Measurements from ENCODE around the gene MYL4.

MYL4 gene

GRCh38 chr17:47239619-47239966 is 30.4 kb downstream of the MYL4 start:
- no peak for FAIRE-seq

DNA sequence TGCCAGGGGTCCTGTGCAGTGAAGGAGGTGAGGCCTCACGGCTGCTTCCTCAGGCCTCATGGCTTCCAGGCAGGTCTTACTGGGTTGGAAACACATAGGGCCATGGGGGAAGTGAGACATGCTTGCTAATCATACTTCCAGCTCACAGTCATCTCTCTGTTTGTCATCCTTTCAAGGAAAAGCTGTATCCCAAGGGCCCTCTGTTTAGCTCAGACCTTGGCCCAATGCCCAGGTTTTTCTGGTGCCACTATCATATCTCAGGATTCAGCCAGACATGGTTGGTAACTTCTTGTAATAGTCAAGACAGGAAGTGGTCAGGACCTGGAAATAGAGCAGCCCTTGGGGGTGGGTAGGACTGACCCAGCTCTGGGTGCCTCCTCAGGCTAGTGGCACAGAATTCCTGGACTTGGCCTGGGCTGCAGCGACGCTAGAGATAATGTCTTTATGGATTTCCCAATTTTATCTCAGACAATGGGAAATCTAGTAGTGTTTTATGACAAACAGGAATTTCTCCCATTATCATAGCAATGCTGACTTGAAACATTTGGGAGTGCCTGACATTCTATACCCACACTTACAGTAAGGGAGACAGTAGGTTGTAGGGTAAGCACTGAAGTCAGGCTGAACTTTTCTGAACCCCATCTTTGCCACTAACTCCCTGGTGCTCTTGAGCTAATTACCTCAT is 31.0 kb downstream of the MYL4 start:
- FAIRE-seq (peak; percentile 90), DNase-seq (ENCODE audit: insufficient read length, low spot score) (peak; percentile 99)

More at GRCh38 chr17:47239619-47239966, 30.4 kb downstream of the MYL4 start:
- no peak for DNase-seq (ENCODE audit: insufficient read length, low spot score)

GRCh38 chr17:47240806-47241205 is 31.7 kb downstream of the MYL4 start:
- no peak for FAIRE-seq

GRCh38 chr17:47242648-47243047 is 33.5 kb downstream of the MYL4 start:
- peak; percentile 49 for FAIRE-seq
- no peak for DNase-seq (ENCODE audit: insufficient read length, low spot score)

More at GRCh38 chr17:47240806-47241205, 31.7 kb downstream of the MYL4 start:
- no peak for DNase-seq (ENCODE audit: insufficient read length, low spot score)

DNA sequence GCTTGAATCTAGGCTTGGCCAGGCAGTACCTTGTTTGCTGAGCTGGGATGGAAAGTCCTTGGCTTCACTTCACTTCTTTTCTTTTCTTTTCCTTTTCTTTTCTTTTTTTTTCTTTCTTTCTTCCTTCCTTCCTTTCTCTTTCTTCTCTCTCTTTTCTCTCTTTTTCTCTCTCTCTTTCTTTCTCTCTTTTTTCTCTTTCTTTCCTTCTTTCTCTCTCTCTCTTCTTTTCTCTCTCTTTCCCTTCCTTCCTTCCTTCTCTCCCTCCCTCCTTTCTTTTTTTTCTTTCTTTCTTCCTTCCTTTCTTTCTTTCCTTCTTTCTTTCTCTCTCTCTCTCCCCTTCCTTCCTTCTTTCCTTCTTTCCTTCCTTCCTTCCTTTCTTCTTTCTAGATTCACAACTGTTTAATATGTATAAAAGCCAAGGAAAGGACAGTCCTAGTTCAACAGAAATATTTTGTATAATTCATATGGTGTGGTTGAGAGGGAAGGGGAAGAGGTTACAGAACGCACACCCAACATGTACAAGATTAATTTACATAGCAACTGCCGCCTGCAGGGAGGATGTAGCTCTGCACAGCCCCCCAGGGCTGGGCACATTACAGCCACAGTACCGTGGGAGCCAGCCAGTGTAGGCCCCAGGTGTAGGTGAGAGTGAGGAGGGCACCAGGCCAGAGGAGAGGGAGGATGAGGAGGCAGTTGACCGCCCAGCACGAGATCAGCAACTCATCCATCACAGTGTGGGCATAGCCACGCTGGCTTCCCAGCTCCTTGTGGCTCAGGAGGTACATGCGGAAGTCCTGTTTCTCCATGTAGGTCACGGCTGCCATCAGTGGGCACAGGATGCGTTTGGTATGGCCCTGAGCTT is 34.8 kb downstream of the MYL4 start:
- no peak for DNase-seq (ENCODE audit: insufficient read length, low spot score)
- peak; percentile 28 for FAIRE-seq

- FAIRE-seq = no peak
These were observed 35.5 kb downstream of the MYL4 start for GRCh38 chr17:47244697-47245096.

GRCh38 chr17:47246120-47246519 is 37.0 kb downstream of the MYL4 start:
- no peak for DNase-seq (ENCODE audit: insufficient read length, low spot score)

More at GRCh38 chr17:47244697-47245096, 35.5 kb downstream of the MYL4 start:
- DNase-seq (ENCODE audit: insufficient read length, low spot score) = no peak

GRCh38 chr17:47250855-47251254 is 41.7 kb downstream of the MYL4 start:
- DNase-seq (ENCODE audit: insufficient read length, low spot score) (no peak), FAIRE-seq (no peak)

More at GRCh38 chr17:47246120-47246519, 37.0 kb downstream of the MYL4 start:
- FAIRE-seq = no peak

DNA sequence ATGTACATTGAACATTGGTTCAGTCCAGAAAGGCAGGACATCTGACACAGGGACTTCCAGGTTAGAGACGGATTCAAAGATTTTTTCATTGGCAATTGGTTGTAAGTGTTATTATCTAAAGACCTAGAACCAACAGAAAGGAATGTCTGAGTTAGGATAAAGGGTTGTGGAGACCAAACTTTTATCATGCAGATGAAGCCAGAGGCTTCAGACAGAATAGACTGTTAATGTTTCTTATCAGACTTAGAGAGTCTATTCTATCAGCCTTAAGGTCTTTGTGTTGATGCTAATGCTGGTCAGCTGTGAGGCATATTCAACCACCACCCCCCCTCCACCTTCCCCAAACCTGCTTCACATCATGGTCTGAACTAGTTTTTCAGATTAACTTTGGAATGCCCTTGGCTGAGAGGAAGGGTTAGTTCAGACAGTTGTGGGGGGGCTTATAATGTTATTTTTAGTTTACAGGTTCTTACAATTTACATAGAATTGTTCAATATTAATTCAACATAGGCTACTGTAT is 42.3 kb downstream of the MYL4 start:
- no peak for DNase-seq (ENCODE audit: insufficient read length, low spot score)
- FAIRE-seq = peak; percentile 60

DNA sequence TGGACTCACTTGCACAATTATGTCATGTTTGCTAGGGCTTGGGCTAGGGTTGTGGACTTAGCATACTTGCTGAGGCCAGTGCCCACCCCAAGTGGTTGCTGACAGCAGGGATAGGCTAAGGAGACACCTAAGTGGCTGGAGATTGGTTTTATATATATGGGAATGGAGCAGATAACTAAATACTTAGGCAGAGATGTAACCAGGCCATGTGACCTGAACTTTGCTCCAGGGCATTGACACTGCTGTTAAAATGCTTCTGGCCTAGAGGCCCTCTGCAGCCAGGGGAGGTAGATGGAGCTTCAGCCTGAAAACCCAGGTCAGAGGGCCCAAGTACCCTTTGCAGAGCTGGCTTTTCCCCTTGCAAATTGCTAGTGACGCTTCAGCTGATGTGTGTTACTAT is 43.1 kb downstream of the MYL4 start:
- FAIRE-seq (peak; percentile 69), DNase-seq (ENCODE audit: insufficient read length, low spot score) (no peak)

DNA sequence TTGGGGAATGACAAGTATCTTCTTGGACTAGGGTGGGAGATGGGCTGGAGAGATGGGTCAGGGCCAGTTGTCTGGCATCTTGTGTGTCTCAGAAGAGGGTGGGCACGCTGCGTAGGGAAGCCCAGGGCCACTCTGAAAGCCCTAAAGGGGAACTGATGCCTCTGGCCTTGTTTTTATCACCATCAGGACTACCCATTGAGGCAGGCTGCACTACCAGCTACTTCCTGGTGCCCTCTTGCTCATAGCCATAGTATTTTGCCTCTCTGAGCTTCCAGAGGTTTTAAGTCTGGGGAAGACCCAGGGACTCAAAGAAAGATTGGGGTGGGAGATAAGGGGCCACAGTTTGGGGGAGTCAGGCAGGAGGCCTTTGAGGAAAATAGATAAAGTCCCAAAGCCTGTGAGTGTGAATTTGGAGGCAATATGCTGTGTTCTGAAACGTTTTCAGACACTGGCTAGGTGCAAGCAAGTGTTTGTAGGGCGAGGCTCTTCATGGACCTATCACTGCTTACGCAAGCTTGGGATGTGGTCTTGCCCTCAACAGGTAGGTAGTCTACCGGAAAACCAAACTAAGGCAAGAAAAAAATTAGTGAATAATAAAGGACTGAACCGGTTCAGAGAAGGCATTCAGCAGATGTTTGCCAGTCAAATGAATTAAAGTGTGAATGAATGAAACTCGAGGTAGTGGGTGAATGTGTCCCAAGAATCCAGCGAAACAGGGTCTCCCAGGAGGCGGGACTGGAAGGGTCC is 43.8 kb downstream of the MYL4 start:
- no peak for FAIRE-seq

GRCh38 chr17:47253541-47254402 is 44.6 kb downstream of the MYL4 start, which contains the start of gene ITGB3:
ITGB3 (plus strand) TSS chr17:47253827; CDS start chr17:47253862, 35 bp downstream.
- peak; percentile 79 for DNase-seq (ENCODE audit: insufficient read length, low spot score)
- peak; percentile 59 for FAIRE-seq

More for the DNA sequence above, 43.8 kb downstream of the MYL4 start:
- no peak for DNase-seq (ENCODE audit: insufficient read length, low spot score)

GRCh38 chr17:47254403-47254943 is 45.3 kb downstream of the MYL4 start:
- no peak for DNase-seq (ENCODE audit: insufficient read length, low spot score)
- no peak for FAIRE-seq

DNA sequence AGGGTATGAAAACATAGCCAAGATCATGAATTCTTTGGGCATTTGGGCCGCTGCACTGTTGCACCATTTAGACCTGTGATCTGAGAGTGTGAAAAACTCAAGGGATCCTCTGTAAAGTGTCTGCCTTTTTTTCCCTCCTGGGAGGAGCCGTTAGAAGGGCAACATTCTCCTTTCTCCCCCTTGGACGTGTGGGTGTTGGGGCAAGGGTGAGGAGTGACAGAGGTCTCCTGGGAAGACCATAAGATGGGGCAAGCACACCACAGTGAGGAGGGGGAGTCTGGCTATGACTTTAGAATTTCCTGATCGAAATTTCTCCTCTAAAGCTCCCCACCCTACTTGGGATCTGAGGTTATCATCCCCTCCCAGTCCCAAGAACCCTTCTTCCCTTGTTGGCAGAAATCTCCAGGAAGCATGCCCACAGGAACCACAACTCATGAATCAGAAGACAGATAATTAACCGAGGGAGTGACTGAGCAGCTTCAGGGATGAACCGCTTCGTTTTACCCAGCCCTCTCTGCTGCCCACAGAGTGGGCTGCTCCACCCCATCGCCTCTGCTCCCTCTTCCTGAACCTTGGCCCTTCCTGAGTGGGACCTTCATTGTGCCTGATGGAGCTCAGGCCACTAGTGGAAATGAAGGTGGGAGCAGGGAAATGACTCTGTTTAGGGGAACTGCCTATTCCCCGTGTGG is 48.6 kb downstream of the MYL4 start:
- DNase-seq (ENCODE audit: insufficient read length, low spot score) = peak; percentile 83
- FAIRE-seq = peak; percentile 86

DNA sequence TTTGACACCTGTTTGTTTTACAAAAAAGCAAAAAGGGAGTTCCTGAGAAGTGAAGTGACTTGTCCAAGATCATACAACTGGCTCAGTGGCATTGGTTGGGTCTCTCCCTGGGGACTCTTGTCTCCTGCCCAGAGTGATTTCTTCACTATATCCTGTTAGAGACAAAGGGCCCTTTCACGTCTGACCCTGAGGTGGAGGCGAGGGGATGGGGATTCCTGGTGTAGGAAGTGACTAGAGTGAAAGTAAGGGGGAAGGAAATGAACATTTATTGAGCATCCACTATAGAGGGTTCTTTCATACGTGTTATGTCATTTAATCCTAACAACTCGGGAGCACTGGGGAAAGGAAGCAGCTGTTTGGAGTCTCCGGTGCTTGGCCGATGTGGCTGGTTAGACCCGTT is 53.4 kb downstream of the MYL4 start:
- no peak for DNase-seq (ENCODE audit: insufficient read length, low spot score)

DNA sequence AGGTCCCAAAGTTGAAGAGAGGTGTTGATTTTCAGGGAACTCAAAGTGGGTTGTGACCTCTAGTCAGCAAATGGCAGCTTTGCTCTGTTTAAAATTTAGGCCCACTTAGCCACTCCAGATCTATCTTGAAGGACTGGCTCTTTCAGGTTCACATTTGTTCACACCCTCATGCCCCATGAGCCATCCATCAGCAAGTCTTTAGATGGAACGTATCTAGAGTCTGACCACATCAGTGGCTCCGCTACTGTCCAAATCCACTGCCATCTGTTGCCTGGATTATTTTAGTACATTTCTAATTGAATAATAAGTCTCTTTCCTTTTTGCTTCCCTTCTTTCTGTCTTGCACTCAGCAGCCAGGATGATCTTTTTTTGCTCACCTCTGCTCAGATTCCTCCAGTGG is 55.0 kb downstream of the MYL4 start:
- FAIRE-seq (no peak), DNase-seq (ENCODE audit: insufficient read length, low spot score) (no peak)

More for the DNA sequence above, 53.4 kb downstream of the MYL4 start:
- FAIRE-seq = no peak

DNA sequence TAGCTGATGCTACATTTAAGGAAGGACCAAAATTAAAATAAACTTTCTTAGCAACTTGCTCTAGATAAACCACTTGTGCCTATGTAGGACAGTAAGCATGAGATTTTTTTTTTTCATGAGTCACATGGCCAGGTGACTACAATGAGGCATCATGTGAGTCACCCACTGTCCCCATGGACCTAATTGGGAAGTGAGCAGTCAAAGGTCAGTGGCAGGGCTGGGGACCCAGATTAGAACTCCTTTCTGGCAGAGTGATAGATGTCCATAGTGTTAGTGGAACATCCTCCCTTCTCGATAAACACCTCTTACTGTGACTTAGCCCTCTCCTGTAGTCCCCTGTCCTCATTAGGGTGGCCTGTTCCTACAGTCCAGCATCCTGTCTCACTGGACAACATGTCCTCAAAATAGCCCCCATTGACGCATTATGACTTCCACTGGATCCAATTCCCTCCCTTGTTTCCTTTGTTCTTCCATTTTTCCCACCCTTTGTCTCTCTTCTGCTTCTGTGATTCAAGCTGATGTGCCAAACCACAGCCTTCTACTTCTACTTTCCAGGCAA is 56.9 kb downstream of the MYL4 start:
- no peak for DNase-seq (ENCODE audit: insufficient read length, low spot score)
- peak; percentile 23 for FAIRE-seq

DNA sequence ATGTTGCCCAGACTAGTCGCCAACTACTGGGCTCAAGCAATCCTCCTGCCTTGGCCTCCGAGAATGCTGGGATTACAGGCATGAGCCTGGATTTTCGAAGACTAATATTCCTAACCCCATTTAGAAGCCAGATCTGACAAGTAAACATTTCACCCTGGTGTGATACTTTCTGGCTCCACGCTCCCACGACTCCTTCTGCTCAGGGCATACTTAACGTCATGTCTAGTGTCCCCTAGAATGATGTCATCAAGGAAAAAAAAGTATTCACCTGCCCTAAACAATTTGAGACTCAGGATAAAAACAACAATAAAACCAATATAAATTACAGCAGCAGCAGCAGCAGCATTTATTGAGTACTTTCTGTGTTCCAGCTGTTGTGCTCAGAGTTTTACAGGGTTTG is 57.6 kb downstream of the MYL4 start:
- no peak for FAIRE-seq
- DNase-seq (ENCODE audit: insufficient read length, low spot score) = no peak

Data from HTR-8/SVneo (cell line).